ENCODE results near the gene FHAD1. TPM values are rescaled to one million over a fixed set of nuclear protein-coding genes. Genes with fewer than 3 reads are reported as not detected.
"Not testable (repeated sequence)": the region's sequence is repeated elsewhere in the genome, so short reads cannot be mapped to it uniquely, and the experiment has no call there.

Gene FHAD1
- total RNA-seq, 1 donor, result 0.10 TPM

- Histone ChIP-seq H3K4me3 (ENCODE audit: low read length) (no peak overlapping the region), H3K9me3 (ENCODE audit: low read depth, low read length) (no peaks in the 10 kb centered on the region), H3K4me1 (ENCODE audit: insufficient read depth, low read length) (no peaks in the 10 kb centered on the region), H3K27me3 (ENCODE audit: insufficient read depth, low read length) (no peaks in the 10 kb centered on the region)
Observed at GRCh38 chr1:15289251-15289651, 42.2 kb downstream of the FHAD1 start.

- Histone ChIP-seq H3K27me3 (ENCODE audit: insufficient read depth, low read length) (no peaks in the 10 kb centered on the region), H3K4me1 (ENCODE audit: insufficient read depth, low read length) (no peaks in the 10 kb centered on the region), H3K4me3 (ENCODE audit: low read length) (no peak overlapping the region), H3K9me3 (ENCODE audit: low read depth, low read length) (no peaks in the 10 kb centered on the region)
Observed at GRCh38 chr1:15290382-15290781, 43.4 kb downstream of the FHAD1 start.

- H3K4me3 ChIP-seq (ENCODE audit: low read length), result no peak overlapping the region
- H3K9me3 ChIP-seq (ENCODE audit: low read depth, low read length), result no peaks in the 10 kb centered on the region
- H3K27me3 ChIP-seq (ENCODE audit: insufficient read depth, low read length), result no peaks in the 10 kb centered on the region
- H3K4me1 ChIP-seq (ENCODE audit: insufficient read depth, low read length), result peaks cover 10% of the 10 kb centered on the region
Observed at GRCh38 chr1:15295696-15296095, 48.7 kb downstream of the FHAD1 start.

GRCh38 chr1:15296585-15297321 is 49.7 kb downstream of the FHAD1 start:
- H3K4me3 ChIP-seq (ENCODE audit: low read length), result no peak overlapping the region
- peaks cover 10% of the 10 kb centered on the region for H3K4me1 ChIP-seq (ENCODE audit: insufficient read depth, low read length)
- no peaks in the 10 kb centered on the region for H3K9me3 ChIP-seq (ENCODE audit: low read depth, low read length)
- H3K27me3 ChIP-seq (ENCODE audit: insufficient read depth, low read length), result no peaks in the 10 kb centered on the region

- not testable (repeated sequence) for H3K4me3 ChIP-seq (ENCODE audit: low read length); H3K27me3 ChIP-seq (ENCODE audit: insufficient read depth, low read length); H3K9me3 ChIP-seq (ENCODE audit: low read depth, low read length)
- peaks cover 10% of the 10 kb centered on the region for H3K4me1 ChIP-seq (ENCODE audit: insufficient read depth, low read length)
Observed at GRCh38 chr1:15297975-15298374, 51.0 kb downstream of the FHAD1 start.

GRCh38 chr1:15299179-15299578 is 52.2 kb downstream of the FHAD1 start:
- peaks cover 10% of the 10 kb centered on the region for H3K4me1 ChIP-seq (ENCODE audit: insufficient read depth, low read length)
- H3K9me3 ChIP-seq (ENCODE audit: low read depth, low read length), result no peaks in the 10 kb centered on the region
- H3K27me3 ChIP-seq (ENCODE audit: insufficient read depth, low read length), result no peaks in the 10 kb centered on the region

GRCh38 chr1:15299806-15300205 is 52.8 kb downstream of the FHAD1 start:
- Histone ChIP-seq H3K9me3 (ENCODE audit: low read depth, low read length) (no peaks in the 10 kb centered on the region), H3K4me1 (ENCODE audit: insufficient read depth, low read length) (peaks cover 10% of the 10 kb centered on the region), H3K27me3 (ENCODE audit: insufficient read depth, low read length) (no peaks in the 10 kb centered on the region), H3K4me3 (ENCODE audit: low read length) (no peak overlapping the region)

More at GRCh38 chr1:15299179-15299578, 52.2 kb downstream of the FHAD1 start:
- no peak overlapping the region for H3K4me3 ChIP-seq (ENCODE audit: low read length)

- Histone ChIP-seq H3K4me1 (ENCODE audit: insufficient read depth, low read length) (no peaks in the 10 kb centered on the region), H3K27me3 (ENCODE audit: insufficient read depth, low read length) (no peaks in the 10 kb centered on the region), H3K9me3 (ENCODE audit: low read depth, low read length) (no peaks in the 10 kb centered on the region), H3K4me3 (ENCODE audit: low read length) (no peak overlapping the region)
Observed at GRCh38 chr1:15303935-15304334, 56.9 kb downstream of the FHAD1 start.

GRCh38 chr1:15304708-15305467 is 57.9 kb downstream of the FHAD1 start:
- Histone ChIP-seq H3K4me1 (ENCODE audit: insufficient read depth, low read length) (no peaks in the 10 kb centered on the region), H3K9me3 (ENCODE audit: low read depth, low read length) (no peaks in the 10 kb centered on the region), H3K4me3 (ENCODE audit: low read length) (no peak overlapping the region), H3K27me3 (ENCODE audit: insufficient read depth, low read length) (no peaks in the 10 kb centered on the region)

GRCh38 chr1:15305468-15305770 is 58.4 kb downstream of the FHAD1 start:
- Histone ChIP-seq H3K4me1 (ENCODE audit: insufficient read depth, low read length) (no peaks in the 10 kb centered on the region), H3K27me3 (ENCODE audit: insufficient read depth, low read length) (no peaks in the 10 kb centered on the region), H3K4me3 (ENCODE audit: low read length) (no peak overlapping the region), H3K9me3 (ENCODE audit: low read depth, low read length) (no peaks in the 10 kb centered on the region)

GRCh38 chr1:15306352-15306751 is 59.3 kb downstream of the FHAD1 start:
- H3K9me3 ChIP-seq (ENCODE audit: low read depth, low read length); H3K27me3 ChIP-seq (ENCODE audit: insufficient read depth, low read length); H3K4me3 ChIP-seq (ENCODE audit: low read length); H3K4me1 ChIP-seq (ENCODE audit: insufficient read depth, low read length): not testable (repeated sequence)

- H3K4me1 ChIP-seq (ENCODE audit: insufficient read depth, low read length), result no peaks in the 10 kb centered on the region
- H3K27me3 ChIP-seq (ENCODE audit: insufficient read depth, low read length), result no peaks in the 10 kb centered on the region
- no peaks in the 10 kb centered on the region for H3K9me3 ChIP-seq (ENCODE audit: low read depth, low read length)
- H3K4me3 ChIP-seq (ENCODE audit: low read length), result no peak overlapping the region
Observed at GRCh38 chr1:15308135-15308534, 61.1 kb downstream of the FHAD1 start.

GRCh38 chr1:15308621-15309027 is 61.6 kb downstream of the FHAD1 start:
- Histone ChIP-seq H3K27me3 (ENCODE audit: insufficient read depth, low read length) (no peaks in the 10 kb centered on the region), H3K4me3 (ENCODE audit: low read length) (no peak overlapping the region), H3K9me3 (ENCODE audit: low read depth, low read length) (no peaks in the 10 kb centered on the region), H3K4me1 (ENCODE audit: insufficient read depth, low read length) (no peaks in the 10 kb centered on the region)

GRCh38 chr1:15309687-15310086 is 62.7 kb downstream of the FHAD1 start:
- Histone ChIP-seq H3K4me3 (ENCODE audit: low read length) (no peak overlapping the region), H3K4me1 (ENCODE audit: insufficient read depth, low read length) (no peaks in the 10 kb centered on the region), H3K27me3 (ENCODE audit: insufficient read depth, low read length) (no peaks in the 10 kb centered on the region), H3K9me3 (ENCODE audit: low read depth, low read length) (no peaks in the 10 kb centered on the region)

- Histone ChIP-seq H3K4me3 (ENCODE audit: low read length) (no peak overlapping the region), H3K27me3 (ENCODE audit: insufficient read depth, low read length) (no peaks in the 10 kb centered on the region), H3K9me3 (ENCODE audit: low read depth, low read length) (no peaks in the 10 kb centered on the region), H3K4me1 (ENCODE audit: insufficient read depth, low read length) (no peaks in the 10 kb centered on the region)
Observed at GRCh38 chr1:15310544-15310943, 63.5 kb downstream of the FHAD1 start.

All from mononuclear cell (primary cell).